GM13977 (cell line): ENCODE measurements around the gene IRS2.

ENCODE experiments used
- DNase-seq: peaks from one replicate; pipeline ENCODE4 v3.0.0; 2012; ENCODE audit warnings: low spot score
- CTCF ChIP-seq: IDR thresholded peaks from 2 replicates; pipeline ENCODE4 v1.5.1; 2012; ENCODE audit warnings: mild to moderate bottlenecking, control low read depth; ENCODE audit not compliant: insufficient read depth; ENCODE audit errors: extremely low read depth, missing control alignments
- in situ Hi-C: fragments of 300-500 bp; cut with MboI; formaldehyde crosslinking; loops from one replicate; pipeline ENCODE4 v1.12.0; 2022; ENCODE audit warnings: low sequenced_read_pairs, low pct_unique_long_range_greater_than_20kb, mixed read lengths, inconsistent platforms; ENCODE audit not compliant: unreplicated experiment

The IRS2 gene

GRCh38 chr13:109819874-109820273, 33.5 kb upstream of the IRS2 start:
- in situ Hi-C loops: no loop called here
- no peak for TF ChIP-seq CTCF
- DNase-seq: no peak

GRCh38 chr13:109818886-109819285, 32.5 kb upstream of the IRS2 start:
- no peak for TF ChIP-seq CTCF
- in situ Hi-C loops: no loop called here
- DNase-seq: no peak

DNA sequence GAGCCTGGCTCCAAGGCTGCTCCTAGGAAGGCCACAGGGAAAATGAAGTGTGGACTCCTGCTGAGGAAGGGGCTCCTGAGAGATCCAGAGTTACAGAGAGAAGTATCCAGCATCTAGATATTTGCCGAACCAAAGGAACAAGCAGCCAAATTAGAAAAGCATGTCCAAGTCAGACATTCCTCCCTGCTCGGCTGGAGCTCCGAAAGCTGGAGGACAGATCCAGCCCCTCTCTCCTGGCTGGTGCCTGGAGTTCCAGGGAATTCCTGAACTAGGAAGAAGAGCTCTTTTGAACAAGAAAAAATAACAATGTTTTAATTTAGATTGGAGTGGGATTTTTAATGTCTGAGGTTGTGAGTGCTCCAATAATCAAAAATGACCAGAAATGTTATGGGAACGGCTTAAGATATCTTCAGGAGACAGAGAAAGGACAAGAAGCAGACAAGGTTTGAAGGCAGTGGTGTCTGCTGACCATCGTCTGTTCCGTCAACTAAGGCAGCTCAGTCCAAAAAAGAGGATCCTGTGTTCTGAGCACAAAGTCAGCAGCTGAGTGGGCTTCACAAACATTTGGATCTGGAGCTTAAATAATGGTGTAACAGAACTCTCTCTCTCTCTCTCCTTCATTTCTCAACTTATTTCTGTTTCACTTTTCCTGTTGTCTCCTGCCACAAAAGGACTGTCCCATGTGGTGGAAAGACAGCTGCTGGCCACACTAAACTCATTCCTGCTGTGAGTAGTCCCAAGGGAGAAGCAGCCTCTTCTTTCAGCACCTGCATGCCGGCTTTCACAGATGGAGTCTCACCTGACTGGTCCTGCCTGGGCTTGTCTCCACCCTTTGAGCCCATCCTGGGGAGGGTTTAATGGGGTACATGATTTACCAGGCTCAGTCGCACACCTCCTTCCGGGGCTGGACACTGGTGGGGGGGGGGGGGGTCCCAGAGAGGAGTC, 31.5 kb upstream of the IRS2 start:
- in situ Hi-C loops: no loop called here

GRCh38 chr13:109816808-109817203, 30.4 kb upstream of the IRS2 start:
- no peak for TF ChIP-seq CTCF
- no peak for DNase-seq
- in situ Hi-C loops: no loop called here

More for the DNA sequence above, 31.5 kb upstream of the IRS2 start:
- no peak for TF ChIP-seq CTCF
- DNase-seq: no peak

- DNase-seq: no peak
- no peak for TF ChIP-seq CTCF
- in situ Hi-C loops: no loop called here
Measured at GRCh38 chr13:109816112-109816807, 29.9 kb upstream of the IRS2 start.

DNA sequence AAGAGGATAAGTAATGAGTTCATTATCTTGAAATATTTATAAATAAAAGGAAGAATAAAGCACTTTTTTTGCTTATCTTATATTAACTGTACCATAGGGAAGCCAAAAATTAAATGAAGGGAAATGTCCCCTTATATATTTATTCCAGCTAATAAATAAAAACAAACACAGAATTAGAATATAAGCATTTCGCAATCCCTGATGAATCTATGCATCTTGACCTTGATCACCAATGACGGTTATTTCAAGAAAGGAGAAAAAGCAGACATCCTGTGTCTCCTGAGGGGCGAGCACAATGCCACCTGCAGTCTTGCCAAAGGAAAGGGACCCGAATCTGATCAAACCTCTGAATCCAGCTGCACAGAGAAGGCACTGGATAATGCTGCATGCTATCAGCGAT, 29.3 kb upstream of the IRS2 start:
- TF ChIP-seq CTCF: no peak
- in situ Hi-C loops: no loop called here
- DNase-seq: no peak
